B cell (primary cell): Measurements from ENCODE around the gene DGCR6L. TPM values are rescaled to one million over a fixed set of nuclear protein-coding genes. Genes with fewer than 3 reads are reported as not detected.
"Not testable (repeated sequence)": the region's sequence is repeated elsewhere in the genome, so short reads cannot be mapped to it uniquely, and the experiment has no call there.

Experiments used
- ATAC-seq: fragments of 200-7000 bp; cut with Tn5 transposase; one replicate; pipeline ENCODE4 v1.10.0; 2021; ENCODE audit warnings: low read depth, mild to moderate bottlenecking, moderate number of reproducible peaks, moderate library complexity
- CTCF ChIA-PET: fragments of 350-600 bp; sonication (Branson Sonifier 250); formaldehyde crosslinking; loops from one replicate; lab custom pipeline; 2021; ENCODE audit warnings: antibody characterized with exemption, inconsistent platforms; lab: Charles Lee
- POLR2A ChIA-PET: fragments of 350-600 bp; sonication (Branson Sonifier 250); formaldehyde crosslinking; loops from one replicate; lab custom pipeline; 2021; ENCODE audit warnings: antibody characterized with exemption; lab: Charles Lee
- DNase-seq: peaks from one replicate; pipeline ENCODE4 v3.0.0; 2013
- H2AFZ ChIP-seq: 2 replicates; pipeline ENCODE4 v1.6.1; 2012; ENCODE audit warnings: mild to moderate bottlenecking, low read depth, low read length; ENCODE audit not compliant: insufficient read depth, poor library complexity, severe bottlenecking
- H3K27ac ChIP-seq, 2 donors: 1 replicate in 1 of 2; 2 replicates in 1 of 2; pipeline ENCODE4 v1.5.1; 2012 to 2013; ENCODE audit warnings: low read length in 2 of 2, mild to moderate bottlenecking in 2 of 2, moderate library complexity in 1 of 2
- H3K27me3 ChIP-seq, 4 experiments: fragments of 200-600 bp in 1 of 4; sonication (generic) in 1 of 4; replicated peaks in 1 of 4; 1 replicate in 2 of 4; 2 replicates in 2 of 4; pipeline versions ENCODE4 v1.6.1 to v1.7.0; 2013 to 2016; ENCODE audit warnings: low read length in 3 of 4, mild to moderate bottlenecking in 2 of 4, mixed read lengths in 1 of 4, moderate library complexity in 1 of 4; ENCODE audit not compliant: insufficient read depth in 4 of 4, control insufficient read depth in 3 of 4; ENCODE audit errors: control extremely low read depth in 1 of 4
- H3K36me3 ChIP-seq, 2 experiments: replicated peaks in 1 of 2; 1 replicate in 1 of 2; 2 replicates in 1 of 2; pipeline versions ENCODE4 v1.6.1 to v1.7.1; 2013; ENCODE audit warnings: low read length in 1 of 2; ENCODE audit not compliant: insufficient read depth in 2 of 2, control insufficient read depth in 1 of 2; ENCODE audit errors: control extremely low read depth in 1 of 2, extremely low read depth in 1 of 2
- H3K4me1 ChIP-seq, 2 donors: fragments of 200-600 bp in 1 of 2; sonication (generic) in 1 of 2; 1 replicate in 1 of 2; 2 replicates in 1 of 2; pipeline versions ENCODE4 v1.5.1 to v1.6.1; 2013 to 2017; ENCODE audit warnings: low read length in 2 of 2; ENCODE audit not compliant: control insufficient read depth in 2 of 2, insufficient read depth in 2 of 2
- H3K4me2 ChIP-seq: replicated peaks from 2 replicates; pipeline ENCODE3; 2012; ENCODE audit warnings: mild to moderate bottlenecking, low read depth, low read length; ENCODE audit not compliant: poor library complexity, severe bottlenecking
- H3K4me3 ChIP-seq, 5 experiments: fragments of 200-600 bp in 1 of 5; sonication (generic) in 1 of 5; 1 replicate in 3 of 5; 2 replicates in 2 of 5; pipeline versions ENCODE4 v1.5.1 to v1.7.0; 2011 to 2016; ENCODE audit warnings: low read length in 4 of 5, mild to moderate bottlenecking in 4 of 5, low read depth in 2 of 5, control low read depth in 1 of 5, moderate library complexity in 1 of 5; ENCODE audit not compliant: insufficient read depth in 1 of 5; ENCODE audit errors: control extremely low read depth in 1 of 5, extremely low read depth in 1 of 5
- H3K79me2 ChIP-seq: fragments of 200-600 bp; sonication (generic); one replicate; pipeline ENCODE4 v1.6.0; 2016; ENCODE audit warnings: low read length; ENCODE audit not compliant: control insufficient read depth, insufficient read depth
- H3K9ac ChIP-seq: fragments of 200-600 bp; sonication (generic); 2 replicates; pipeline ENCODE4 v1.6.1; 2017; ENCODE audit warnings: mild to moderate bottlenecking, low read length, moderate library complexity
- H3K9me3 ChIP-seq, 3 donors: one replicate each; pipeline versions ENCODE4 v1.6.1 to v1.7.1; 2013; ENCODE audit warnings: low read length in 2 of 3; ENCODE audit not compliant: control insufficient read depth in 2 of 3, insufficient read depth in 1 of 3; ENCODE audit errors: control extremely low read depth in 1 of 3
- H4K20me1 ChIP-seq: 2 replicates; pipeline ENCODE4 v1.6.0; 2012; ENCODE audit warnings: mild to moderate bottlenecking, low read length; ENCODE audit not compliant: insufficient read depth, control insufficient read depth, poor library complexity, severe bottlenecking
- H3K27ac Mint-ChIP-seq: one replicate; pipeline ENCODE4 v1.8.0; 2021; ENCODE audit warnings: mixed read lengths
- H3K27me3 Mint-ChIP-seq: one replicate; pipeline ENCODE4 v1.8.0; 2021; ENCODE audit warnings: mixed read lengths
- H3K4me1 Mint-ChIP-seq: one replicate; pipeline ENCODE4 v1.8.0; 2021; ENCODE audit warnings: mixed read lengths
- H3K4me3 Mint-ChIP-seq: one replicate; pipeline ENCODE4 v1.8.0; 2021; ENCODE audit warnings: mixed read lengths
- H3K9me3 Mint-ChIP-seq: one replicate; pipeline ENCODE4 v1.8.0; 2022; ENCODE audit warnings: mixed read lengths; ENCODE audit not compliant: insufficient read depth
- EZH2 ChIP-seq: IDR thresholded peaks from 2 replicates; pipeline ENCODE4 v1.6.1; 2012; ENCODE audit warnings: borderline replicate concordance, low read depth, mild to moderate bottlenecking, moderate library complexity, low read length; ENCODE audit not compliant: insufficient read depth, poor library complexity, severe bottlenecking
- WGBS: methylation state at CpG from one replicate; pipeline ENCODE4 v1.1.5; 2013; ENCODE audit warnings: missing lambda C conversion rate; ENCODE audit not compliant: insufficient coverage; 5-methylcytosine and 5-hydroxymethylcytosine counted together
- intact Hi-C: fragments of 100-400 bp; cut with micrococcal nuclease; formaldehyde crosslinking; loops from one replicate; pipeline ENCODE4 v1.10.0; 2022
- polyA plus RNA-seq: library from polyadenylated mRNA; depleted of rRNA; stranded (reverse); fragments of >200 nt; gene quantifications from 2 replicates; pipeline ENCODE4 v1.2.3, GENCODE V29; 2012
- total RNA-seq, 2 donors: library from RNA; stranded (reverse); fragments of 120-200 nt in 1 of 2; gene quantifications; 1 replicate in 1 of 2; 2 replicates in 1 of 2; pipeline versions ENCODE4 v1.2.3 to v1.2.4, GENCODE V29; 2013 to 2022
- TF ChIP-seq, protein P1 (sequence below): fragments of 200-600 bp; IDR thresholded peaks from one replicate; pipeline ENCODE4 v1.8.0; 2022; ENCODE audit warnings: antibody characterized with exemption, mild to moderate bottlenecking

DGCR6L gene
- total and polyA plus RNA-seq, 2 donors (not counting 1 experiment from before 2014, with no cell fraction given): 21.2 to 33.4 TPM

DNA sequence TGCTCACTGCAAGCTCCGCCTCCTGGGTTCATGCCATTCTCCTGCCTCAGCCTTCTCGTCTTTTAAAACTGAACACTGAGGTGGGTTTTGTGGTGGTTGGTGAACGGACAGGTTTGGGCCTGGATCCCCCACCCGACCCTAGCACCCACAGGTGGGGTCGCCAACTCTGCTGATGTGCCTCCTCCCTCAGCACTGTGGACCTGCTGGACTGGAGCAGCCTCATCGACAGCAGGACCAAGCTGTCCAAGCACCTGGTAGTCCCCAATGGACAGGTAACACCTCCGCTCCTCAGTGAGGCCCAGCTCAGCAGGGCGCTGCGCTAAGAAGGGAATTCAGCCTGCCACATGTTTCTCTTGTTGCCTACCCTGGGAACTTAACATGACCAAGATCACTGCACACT is 15.2 kb downstream of the DGCR6L start:
- DNase-seq: no peak
- no peak overlapping the region for H3K4me2 ChIP-seq
- no peak overlapping the region for H3K9ac ChIP-seq
- H3K36me3 ChIP-seq: no peaks in the 10 kb centered on the region
- Mint-ChIP-seq H3K9me3 (no peaks in the 10 kb centered on the region), H3K4me1 (no peaks in the 10 kb centered on the region), H3K4me3 (no peak overlapping the region), H3K27ac (no peak overlapping the region), H3K27me3 (peaks cover 12% of the 10 kb centered on the region)
- H4K20me1 ChIP-seq: no peaks in the 10 kb centered on the region
- no peak overlapping the region for H3K27ac ChIP-seq
- POLR2A ChIA-PET: no interaction called here
- CTCF ChIA-PET: no interaction called here
- H3K4me3 ChIP-seq: no peak overlapping the region
- H3K9me3 ChIP-seq: no peaks in the 10 kb centered on the region
- H2AFZ ChIP-seq: no peak overlapping the region
- TF ChIP-seq EZH2: no peak
- TF ChIP-seq, protein P1, sequence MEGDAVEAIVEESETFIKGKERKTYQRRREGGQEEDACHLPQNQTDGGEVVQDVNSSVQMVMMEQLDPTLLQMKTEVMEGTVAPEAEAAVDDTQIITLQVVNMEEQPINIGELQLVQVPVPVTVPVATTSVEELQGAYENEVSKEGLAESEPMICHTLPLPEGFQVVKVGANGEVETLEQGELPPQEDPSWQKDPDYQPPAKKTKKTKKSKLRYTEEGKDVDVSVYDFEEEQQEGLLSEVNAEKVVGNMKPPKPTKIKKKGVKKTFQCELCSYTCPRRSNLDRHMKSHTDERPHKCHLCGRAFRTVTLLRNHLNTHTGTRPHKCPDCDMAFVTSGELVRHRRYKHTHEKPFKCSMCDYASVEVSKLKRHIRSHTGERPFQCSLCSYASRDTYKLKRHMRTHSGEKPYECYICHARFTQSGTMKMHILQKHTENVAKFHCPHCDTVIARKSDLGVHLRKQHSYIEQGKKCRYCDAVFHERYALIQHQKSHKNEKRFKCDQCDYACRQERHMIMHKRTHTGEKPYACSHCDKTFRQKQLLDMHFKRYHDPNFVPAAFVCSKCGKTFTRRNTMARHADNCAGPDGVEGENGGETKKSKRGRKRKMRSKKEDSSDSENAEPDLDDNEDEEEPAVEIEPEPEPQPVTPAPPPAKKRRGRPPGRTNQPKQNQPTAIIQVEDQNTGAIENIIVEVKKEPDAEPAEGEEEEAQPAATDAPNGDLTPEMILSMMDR: no peak
- peaks cover 4 to 5% of the 10 kb centered on the region in 2 donors for H3K4me1 ChIP-seq
- intact Hi-C loops: no loop called here
- peaks cover 0 to 7% (median 0%) of the 10 kb centered on the region in 4 experiments for H3K27me3 ChIP-seq
- 100% methylated on average over 5 of the region's 9 CpGs for WGBS
- H3K79me2 ChIP-seq: no peaks in the 10 kb centered on the region
- no peak for ATAC-seq

DNA sequence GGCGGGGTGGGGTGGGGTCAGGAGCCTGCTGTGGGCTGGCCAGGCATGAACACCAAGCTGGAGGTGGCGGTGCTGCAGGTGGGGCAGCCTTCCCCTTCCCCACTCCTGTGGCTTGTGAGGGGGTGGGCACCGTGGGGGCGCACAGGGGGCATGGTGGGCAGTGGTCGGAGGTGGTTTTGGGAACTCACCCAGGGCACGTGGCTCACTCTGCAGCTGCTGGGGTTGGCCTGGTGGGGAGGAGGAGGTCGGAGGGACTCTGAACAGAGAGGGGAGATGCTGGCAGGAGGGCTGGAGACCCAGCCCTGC is 16.7 kb downstream of the DGCR6L start:
- H3K4me3 Mint-ChIP-seq, CTCF ChIA-PET, H3K9ac ChIP-seq, H3K4me3 ChIP-seq, POLR2A ChIA-PET, H3K36me3 ChIP-seq, H2AFZ ChIP-seq, H3K27me3 ChIP-seq, H3K4me1 Mint-ChIP-seq, H3K9me3 ChIP-seq, H3K27ac ChIP-seq, H4K20me1 ChIP-seq, DNase-seq, H3K79me2 ChIP-seq, H3K27ac Mint-ChIP-seq, ATAC-seq, intact Hi-C loops, H3K4me2 ChIP-seq, H3K9me3 Mint-ChIP-seq: not testable (repeated sequence)
- 36% methylated on average over 3 of the region's 7 CpGs for WGBS
- peaks cover 12% of the 10 kb centered on the region for H3K27me3 Mint-ChIP-seq
- H3K4me1 ChIP-seq: peaks cover 4 to 10% of the 10 kb centered on the region in 2 donors
